GM23338 (cell line): ENCODE results near the gene ADCY3. TPM values are rescaled to one million over a fixed set of nuclear protein-coding genes. Genes with fewer than 3 reads are reported as not detected.

ENCODE experiments used
- ATAC-seq: fragments of 200-7000 bp; cut with Tn5 transposase; 3 replicates; pipeline ENCODE4 v1.9.1; 2020
- DNase-seq: peaks from one replicate; pipeline ENCODE4 v3.0.0-alpha.2; 2015; ENCODE audit warnings: low spot score
- H2AFZ ChIP-seq: fragments of 200-600 bp; sonication (generic); 2 replicates; pipeline ENCODE4 v1.8.0; 2016; ENCODE audit warnings: antibody characterized with exemption, mild to moderate bottlenecking, moderate library complexity
- H3F3A ChIP-seq: fragments of 200-600 bp; sonication (generic); replicated peaks from 2 replicates; pipeline ENCODE4 v1.8.0; 2017; ENCODE audit warnings: antibody characterized with exemption, mixed run types, low read depth
- H3K27ac ChIP-seq: fragments of 200-600 bp; sonication (generic); 2 replicates; pipeline ENCODE4 v1.6.1; 2016; ENCODE audit warnings: low read depth
- H3K27me3 ChIP-seq: fragments of 200-600 bp; sonication (generic); 2 replicates; pipeline ENCODE4 v1.8.0; 2016; ENCODE audit warnings: mild to moderate bottlenecking, mixed run types, moderate library complexity; ENCODE audit not compliant: insufficient read depth
- H3K36me3 ChIP-seq: fragments of 200-600 bp; sonication (generic); 2 replicates; pipeline ENCODE4 v1.8.0; 2016; ENCODE audit warnings: mild to moderate bottlenecking; ENCODE audit not compliant: insufficient read depth
- H3K4me1 ChIP-seq: fragments of 200-600 bp; sonication (generic); 2 replicates; pipeline ENCODE4 v1.8.0; 2016; ENCODE audit warnings: mild to moderate bottlenecking, moderate library complexity; ENCODE audit not compliant: insufficient read depth
- H3K4me2 ChIP-seq: fragments of 200-600 bp; sonication (generic); 2 replicates; pipeline ENCODE4 v1.7.1; 2017; ENCODE audit warnings: mixed run types
- H3K4me3 ChIP-seq: fragments of 200-600 bp; sonication (generic); 2 replicates; pipeline ENCODE4 v1.6.1; 2016; ENCODE audit warnings: mixed run types
- H3K79me2 ChIP-seq: fragments of 200-600 bp; sonication (generic); replicated peaks from 2 replicates; pipeline ENCODE4 v1.8.0; 2017; ENCODE audit warnings: mild to moderate bottlenecking; ENCODE audit not compliant: insufficient read depth
- H3K9me2 ChIP-seq: fragments of 200-600 bp; sonication (generic); 2 replicates; pipeline ENCODE4 v1.8.0; 2017; ENCODE audit not compliant: insufficient read depth
- H4K20me1 ChIP-seq: fragments of 200-600 bp; sonication (generic); replicated peaks from 2 replicates; pipeline ENCODE4 v1.8.0; 2017; ENCODE audit warnings: mild to moderate bottlenecking; ENCODE audit not compliant: insufficient read depth
- H3K27ac Mint-ChIP-seq: 2 replicates; pipeline ENCODE4 v1.8.0; 2020; ENCODE audit warnings: inconsistent platforms, mild to moderate bottlenecking, moderate library complexity, mixed read lengths
- H3K27me3 Mint-ChIP-seq: 3 replicates; pipeline ENCODE4 v1.8.0; 2022; ENCODE audit warnings: low read depth, mild to moderate bottlenecking, moderate library complexity, mixed read lengths, inconsistent platforms; ENCODE audit not compliant: insufficient read depth, poor library complexity
- H3K36me3 Mint-ChIP-seq: 3 replicates; pipeline ENCODE4 v1.8.0; 2021; ENCODE audit warnings: low read depth, mild to moderate bottlenecking, inconsistent platforms, moderate library complexity, mixed read lengths
- H3K4me1 Mint-ChIP-seq: 3 replicates; pipeline ENCODE4 v1.8.0; 2020; ENCODE audit warnings: mild to moderate bottlenecking, inconsistent platforms, mixed read lengths
- H3K4me3 Mint-ChIP-seq: 3 replicates; pipeline ENCODE4 v1.8.0; 2021; ENCODE audit warnings: moderate library complexity, mild to moderate bottlenecking, inconsistent platforms, mixed read lengths
- H3K9me3 Mint-ChIP-seq: 3 replicates; pipeline ENCODE4 v1.8.0; 2020; ENCODE audit warnings: moderate library complexity, mild to moderate bottlenecking, inconsistent platforms, mixed read lengths
- CTCF ChIP-seq, 2 experiments: fragments of 200-600 bp in 1 of 2; sonication (generic) in 1 of 2; conservative IDR thresholded peaks; 2 replicates each; pipeline versions ENCODE4 v1.5.1 to v1.6.1; 2016 to 2017; ENCODE audit warnings: antibody characterized with exemption in 2 of 2, low read depth in 2 of 2, mild to moderate bottlenecking in 2 of 2, moderate library complexity in 1 of 2
- ETS1 ChIP-seq: IDR thresholded peaks from 2 replicates; pipeline ENCODE4 v1.6.1; 2016; ENCODE audit warnings: antibody characterized with exemption
- EZH2 ChIP-seq: fragments of 200-600 bp; sonication (generic); IDR thresholded peaks from one replicate; pipeline ENCODE4 v1.8.0; 2017; ENCODE audit warnings: antibody characterized with exemption, mild to moderate bottlenecking, low read depth; ENCODE audit not compliant: unreplicated experiment
- EZH2phosphoT487 ChIP-seq: fragments of 200-600 bp; sonication (generic); IDR thresholded peaks from one replicate; pipeline ENCODE4 v1.8.1; 2018; ENCODE audit warnings: antibody characterized with exemption; ENCODE audit not compliant: unreplicated experiment
- JUNB ChIP-seq: IDR thresholded peaks from one replicate; pipeline ENCODE4 v1.6.1; 2016; ENCODE audit warnings: antibody characterized with exemption; ENCODE audit not compliant: unreplicated experiment
- REST ChIP-seq: IDR thresholded peaks from one replicate; pipeline ENCODE4 v1.6.1; 2018; ENCODE audit warnings: antibody characterized with exemption; ENCODE audit not compliant: unreplicated experiment
- STAT1 ChIP-seq: IDR thresholded peaks from one replicate; pipeline ENCODE4 v1.6.1; 2016; ENCODE audit warnings: antibody characterized with exemption; ENCODE audit not compliant: unreplicated experiment
- ZNF114 ChIP-seq: fragments of 250-450 bp; sonication (Bioruptor Pico); IDR thresholded peaks from 2 replicates; pipeline ENCODE4 v1.5.0; 2020; ENCODE audit warnings: mild to moderate bottlenecking, moderate library complexity
- polyA plus RNA-seq: library from polyadenylated mRNA; unstranded; fragments of >200 nt; fragmentation: Nextera tagmentation; extraction: Ambion mirVana; gene quantifications from 2 replicates; pipeline ENCODE4 v1.2.1, GENCODE V29; 2016
- total RNA-seq: library from RNA; depleted of rRNA; stranded (reverse); fragments of >200 nt; shearing (Covaris generic); gene quantifications from 2 replicates; pipeline ENCODE4 v1.2.3, GENCODE V29; 2014

Gene ADCY3
- total and polyA plus RNA-seq, 2 experiments from 2014 or later: 9.7 to 32.4 TPM

GRCh38 chr2:24910245-24910644 is 9.8 kb downstream of the ADCY3 start (continued):
- TF ChIP-seq JUNB: no peak
- TF ChIP-seq REST: no peak
- TF ChIP-seq CTCF (conservative IDR thresholded peaks at IDR 0.05; ENCODE audit: low read depth in 2 of 2): no peak
- TF ChIP-seq ZNF114: no peak
- no peak for TF ChIP-seq ETS1
- TF ChIP-seq EZH2: no peak

GRCh38 chr2:24909555-24910177 is 10.4 kb downstream of the ADCY3 start:
- H3K36me3 ChIP-seq: no peaks in the 10 kb centered on the region
- Mint-ChIP-seq H3K36me3 (peaks cover 30% of the 10 kb centered on the region), H3K4me3 (no peak overlapping the region), H3K27ac (no peak overlapping the region; the same call in 1 of the 2 replicates), H3K4me1 (peaks cover 9% of the 10 kb centered on the region; the same call in 2 of the 3 replicates), H3K9me3 (no peaks in the 10 kb centered on the region), H3K27me3 (peaks cover 8% of the 10 kb centered on the region)
- DNase-seq (no peak), ATAC-seq (no peak)
- H3F3A ChIP-seq: no peaks in the 10 kb centered on the region
- no peak overlapping the region for H3K4me2 ChIP-seq
- H3K9me2 ChIP-seq: no peaks in the 10 kb centered on the region
- TF ChIP-seq STAT1 (no peak), JUNB (no peak), EZH2phosphoT487 (no peak), CTCF (conservative IDR thresholded peaks at IDR 0.05; ENCODE audit: low read depth in 2 of 2) (no peak), ETS1 (no peak), REST (no peak)
- no peaks in the 10 kb centered on the region for H4K20me1 ChIP-seq
- H3K27me3 ChIP-seq: no peaks in the 10 kb centered on the region
- H3K4me3 ChIP-seq: no peak overlapping the region
- peaks cover 37% of the 10 kb centered on the region for H3K79me2 ChIP-seq
- H2AFZ ChIP-seq: no peak overlapping the region
- peaks cover 5% of the 10 kb centered on the region; the same call in 1 of the 2 replicates for H3K4me1 ChIP-seq
- H3K27ac ChIP-seq: no peak overlapping the region
